GM04504 (cell line): ENCODE results near the gene BRINP1.

Experiments used
- DNase-seq: peaks from one replicate; pipeline ENCODE4 v3.0.0-alpha.2; 2012; ENCODE audit warnings: low read depth

Gene BRINP1

GRCh38 chr9:119121899-119122298, 247.3 kb downstream of the BRINP1 start:
- no peak for DNase-seq

- DNase-seq, result no peak
These were observed 251.8 kb downstream of the BRINP1 start for GRCh38 chr9:119117409-119117808.
